Measurements from ENCODE around the gene DGUOK.

DGUOK gene

GRCh38 chr2:73993778-73994177 lies 67.1 kb downstream of the DGUOK start:
- no peak for DNase-seq (ENCODE audit: low read depth in 2 of 2, low spot score in 1 of 2)

GRCh38 chr2:73994178-73994831 lies 67.6 kb downstream of the DGUOK start:
- no peak for DNase-seq (ENCODE audit: low read depth in 2 of 2, low spot score in 1 of 2)

GRCh38 chr2:73995810-73996209 lies 69.1 kb downstream of the DGUOK start:
- no peak for DNase-seq (ENCODE audit: low read depth in 2 of 2, low spot score in 1 of 2)

GRCh38 chr2:73997813-73998212 lies 71.1 kb downstream of the DGUOK start:
- DNase-seq (ENCODE audit: low read depth in 2 of 2, low spot score in 1 of 2) = no peak

GRCh38 chr2:73998451-73998850 lies 71.8 kb downstream of the DGUOK start:
- no peak for DNase-seq (ENCODE audit: low read depth in 2 of 2, low spot score in 1 of 2)

DNA sequence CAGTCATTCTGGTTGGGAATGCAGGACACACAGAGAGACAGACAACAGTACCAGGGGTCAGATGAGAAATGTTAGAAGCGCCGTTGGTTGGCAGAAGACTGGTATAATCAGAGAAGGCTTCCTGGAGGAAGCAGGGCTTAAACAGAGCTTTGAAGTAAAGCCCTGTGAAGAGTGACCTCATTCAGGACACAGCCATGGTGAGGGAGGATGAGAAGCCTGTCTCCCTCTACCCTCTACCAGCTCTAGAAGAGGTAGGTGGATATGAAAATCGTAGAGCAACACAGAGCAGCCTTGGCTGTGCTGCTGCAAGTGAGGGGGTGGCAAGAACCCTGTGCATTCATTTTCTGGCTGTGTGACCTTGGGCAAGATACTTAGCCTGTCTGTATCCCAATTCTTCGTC lies 72.3 kb downstream of the DGUOK start:
- no peak for DNase-seq (ENCODE audit: low read depth in 2 of 2, low spot score in 1 of 2)

DNA sequence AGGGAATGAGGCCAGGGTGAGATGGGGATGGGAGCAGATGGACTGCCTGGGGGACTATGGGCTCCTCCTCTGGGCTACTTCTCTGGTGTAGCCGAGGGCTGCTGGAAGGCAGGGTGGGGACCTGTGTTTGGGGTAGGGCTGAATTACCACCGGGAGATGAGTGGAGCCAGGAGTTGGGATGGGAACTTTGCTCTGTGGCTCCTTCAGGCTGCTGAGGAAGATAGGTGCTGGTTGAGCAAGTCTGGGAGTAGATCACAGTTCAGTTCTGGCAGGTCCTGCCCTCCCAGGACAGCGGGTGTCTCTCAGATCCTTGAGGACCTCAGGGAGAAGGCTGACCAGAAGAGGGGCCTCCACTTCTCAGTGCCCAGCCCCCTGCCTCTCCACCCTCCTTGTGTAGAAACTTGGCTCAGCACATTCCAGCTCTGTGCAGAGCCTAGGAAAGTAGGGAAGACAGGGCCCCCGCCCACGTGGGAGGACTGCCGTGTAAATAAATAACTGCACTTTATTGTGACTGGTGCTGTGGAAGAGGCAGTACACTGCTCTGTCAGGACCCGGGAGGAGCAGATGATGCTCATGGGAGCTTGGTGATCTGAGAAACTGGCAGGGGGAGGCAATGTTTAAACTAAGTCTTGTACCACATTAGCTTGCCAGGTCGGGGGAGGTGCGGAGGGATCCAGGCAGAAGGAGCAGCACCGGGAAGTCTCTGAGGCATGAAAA lies 73.4 kb downstream of the DGUOK start:
- no peak for DNase-seq (ENCODE audit: low read depth in 2 of 2, low spot score in 1 of 2)

DNA sequence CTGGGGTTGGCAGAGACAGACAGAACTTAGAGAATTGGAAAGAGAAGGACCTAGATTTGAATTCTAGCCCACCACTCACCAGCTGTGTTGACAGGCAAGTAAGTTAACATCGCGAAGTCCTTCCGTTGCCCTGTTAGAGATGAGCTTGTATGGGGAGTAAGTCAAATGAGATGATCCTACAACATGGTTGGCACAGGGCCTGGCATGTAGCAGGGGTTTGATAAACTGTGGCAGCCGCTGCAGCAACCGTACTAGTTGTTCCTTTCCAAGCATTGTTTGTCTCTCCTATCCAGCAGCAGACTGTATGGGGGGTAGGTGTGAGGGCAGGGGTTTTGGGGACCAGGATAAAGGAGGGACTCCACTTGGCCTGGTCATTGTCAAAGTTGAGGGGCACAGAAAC lies 74.0 kb downstream of the DGUOK start:
- no peak for DNase-seq (ENCODE audit: low read depth in 2 of 2, low spot score in 1 of 2)

DNA sequence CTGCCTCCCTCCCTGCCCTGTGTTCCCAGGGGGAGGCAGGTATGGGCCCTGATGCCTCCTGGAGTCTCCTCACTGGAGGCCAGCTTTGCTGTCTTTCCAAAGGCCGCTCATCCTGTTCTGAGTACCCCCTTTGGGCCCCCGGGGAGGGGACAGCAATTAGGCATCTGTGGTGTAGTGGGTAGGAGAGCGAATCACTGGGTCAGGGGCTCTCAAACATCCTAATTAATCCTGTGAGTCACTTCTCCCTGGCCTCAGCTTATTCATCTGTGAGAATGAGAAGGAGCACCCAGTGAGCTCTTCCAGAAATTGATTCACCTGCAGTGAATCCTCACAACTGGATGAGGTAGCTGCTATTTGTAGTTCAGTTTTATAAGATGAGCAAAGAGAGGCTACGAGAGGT lies 74.4 kb downstream of the DGUOK start:
- DNase-seq (ENCODE audit: low read depth in 2 of 2, low spot score in 1 of 2) = no peak

- DNase-seq (ENCODE audit: low read depth in 2 of 2, low spot score in 1 of 2) = no peak
Measured at GRCh38 chr2:74001781-74002504, 75.3 kb downstream of the DGUOK start.

GRCh38 chr2:74002505-74003421 lies 76.1 kb downstream of the DGUOK start:
- peak; percentile 48 to 54 for DNase-seq (ENCODE audit: low read depth in 2 of 2, low spot score in 1 of 2)

DNA sequence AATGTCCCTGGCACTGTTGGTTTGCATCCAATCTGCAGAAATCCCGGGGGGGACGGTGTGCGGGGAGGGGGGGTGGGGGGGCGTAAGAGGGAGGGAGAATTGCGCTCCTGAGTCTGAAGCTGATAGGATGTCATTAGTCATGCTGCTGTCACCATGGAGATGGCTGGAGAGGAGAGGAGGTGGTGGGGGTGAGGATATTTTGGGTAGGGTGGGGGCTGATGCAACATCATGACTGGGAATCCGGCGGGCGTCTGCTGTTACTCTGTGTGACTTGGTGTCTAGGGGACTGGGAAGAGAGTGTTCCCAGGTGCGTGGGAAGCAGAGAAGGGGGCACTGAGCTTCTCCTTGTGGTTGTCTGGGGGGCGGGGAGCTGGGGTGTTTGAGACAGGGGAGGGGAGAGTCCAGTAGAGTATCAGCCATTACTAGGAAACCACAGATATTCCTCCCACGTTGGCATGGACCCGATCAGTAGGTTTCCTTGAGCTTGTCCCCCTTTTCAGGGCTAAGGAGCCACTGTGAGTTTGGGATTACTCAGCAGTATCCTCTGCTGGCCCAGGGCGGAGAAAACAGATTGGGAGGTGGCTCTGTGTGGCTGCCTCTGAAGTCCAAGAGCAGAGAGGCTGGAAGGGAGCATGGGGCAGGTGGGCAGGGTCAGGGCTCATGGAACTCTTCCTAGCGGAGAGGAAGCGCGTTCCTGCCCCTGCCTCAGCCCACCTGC lies 77.0 kb downstream of the DGUOK start:
- DNase-seq (ENCODE audit: low read depth in 2 of 2, low spot score in 1 of 2) = no peak

DNA sequence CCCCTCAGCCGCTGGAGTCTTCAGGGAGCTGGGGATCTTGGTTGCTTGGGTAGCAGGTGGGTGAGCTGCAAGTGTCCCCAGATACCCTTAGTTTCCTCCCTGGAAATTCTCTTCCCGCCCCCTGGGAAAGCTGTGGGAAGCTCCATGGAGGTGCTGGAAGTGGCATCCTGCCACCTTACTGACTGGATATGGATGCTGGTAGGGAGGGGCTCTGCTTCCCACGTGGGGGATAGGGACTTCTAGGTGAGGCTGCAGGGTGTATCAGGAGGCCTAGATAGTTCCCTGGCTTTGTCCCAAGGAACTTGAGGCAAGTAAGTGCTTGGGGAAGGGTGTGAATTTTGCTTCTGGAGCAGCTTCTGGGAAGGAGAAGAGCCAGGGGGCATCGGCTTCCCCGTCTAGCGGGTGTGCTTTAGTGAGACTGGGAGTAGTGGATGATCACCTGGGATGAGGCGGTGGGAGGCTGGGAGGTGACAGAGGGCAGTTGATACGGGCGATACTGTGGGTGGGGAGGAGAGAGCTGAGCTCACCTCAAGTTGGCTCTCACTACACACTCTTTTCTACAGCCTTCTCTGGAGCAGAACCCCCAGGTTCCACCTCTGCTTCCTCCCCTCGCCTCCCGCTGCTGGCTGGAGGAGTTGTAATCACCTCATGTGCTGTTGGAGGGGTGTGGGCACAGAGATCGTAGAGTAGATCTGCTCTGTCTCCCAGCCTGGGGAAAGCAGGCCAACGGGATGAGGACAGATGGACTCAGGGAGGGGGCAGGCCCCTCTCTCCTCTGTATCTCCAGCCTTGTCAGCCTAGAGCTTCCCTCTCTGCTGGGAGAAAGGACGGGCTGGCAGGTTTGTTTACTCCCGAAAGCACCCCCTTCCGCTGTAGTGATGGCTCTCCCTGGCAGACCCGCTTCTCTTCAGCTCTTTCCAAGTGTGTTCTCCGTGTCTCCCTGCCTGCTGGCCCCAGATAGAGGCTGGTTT lies 77.8 kb downstream of the DGUOK start:
- DNase-seq (ENCODE audit: low read depth in 2 of 2, low spot score in 1 of 2) = no peak

DNA sequence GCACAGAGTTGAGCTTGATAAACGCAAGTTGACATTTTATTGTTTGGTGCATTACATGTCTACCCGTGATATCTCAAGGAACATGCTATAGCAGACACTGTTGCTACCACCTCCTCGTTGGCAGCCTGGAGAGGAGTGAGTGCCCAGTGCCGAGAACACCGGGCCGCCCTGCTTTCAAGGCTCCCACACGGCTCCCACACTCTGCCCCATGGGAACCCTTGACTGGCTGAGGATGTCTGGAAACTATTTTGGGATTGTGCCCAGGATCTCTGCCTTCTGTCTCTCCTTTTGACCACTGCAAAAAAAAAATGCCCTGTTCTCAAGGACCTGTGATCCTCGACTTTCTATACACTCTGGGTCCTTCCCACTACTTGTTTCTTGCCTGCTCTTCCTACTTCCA lies 79.1 kb downstream of the DGUOK start:
- DNase-seq (ENCODE audit: low read depth in 2 of 2, low spot score in 1 of 2) = no peak

GRCh38 chr2:74006459-74006858 lies 79.8 kb downstream of the DGUOK start:
- DNase-seq (ENCODE audit: low read depth in 2 of 2, low spot score in 1 of 2) = no peak

DNA sequence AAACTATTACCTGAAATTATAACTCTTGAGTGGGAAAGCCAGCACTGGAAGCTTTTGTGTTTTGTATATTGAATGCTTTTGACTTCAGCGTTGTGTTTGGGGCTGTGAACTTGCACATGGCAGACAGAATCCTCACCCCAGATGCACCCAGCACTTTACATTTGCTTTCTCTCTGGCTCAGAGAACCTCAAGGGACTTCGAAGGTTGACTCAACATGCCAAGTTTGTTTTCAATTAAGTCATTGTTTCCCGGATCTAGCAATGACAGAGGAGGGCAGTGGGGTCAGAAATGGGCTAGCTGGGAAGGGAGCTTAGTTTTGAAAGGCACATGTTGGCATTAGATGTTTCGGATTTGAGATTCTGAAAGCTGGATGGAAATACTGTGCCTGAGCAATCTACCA lies 80.4 kb downstream of the DGUOK start:
- DNase-seq (ENCODE audit: low read depth in 2 of 2, low spot score in 1 of 2) = no peak

- no peak for DNase-seq (ENCODE audit: low read depth in 2 of 2, low spot score in 1 of 2)
Measured at GRCh38 chr2:74007711-74008110, 81.0 kb downstream of the DGUOK start.
